HG03097 (cell line): ENCODE data around the gene PUSL1.

ENCODE experiments used
- ATAC-seq: cut with Tn5 transposase; IDR thresholded peaks from one replicate; pipeline ENCODE4 v1.9.1; 2021; ENCODE audit not compliant: unreplicated experiment, low FRiP score

Gene PUSL1

GRCh38 chr1:1348420-1349255 lies 40.2 kb downstream of the PUSL1 start:
- peak; percentile 16 for ATAC-seq

GRCh38 chr1:1349256-1350012 lies 41.0 kb downstream of the PUSL1 start, which contains the start of gene DVL1:
Gene DVL1, minus strand, starts transcription at chr1:1349418. Its CDS starts 353 bp downstream, at chr1:1349065.
- peak; percentile 51 for ATAC-seq

- no peak for ATAC-seq
Measured at GRCh38 chr1:1351511-1352427, 43.4 kb downstream of the PUSL1 start.

- no peak for ATAC-seq
Measured at GRCh38 chr1:1352786-1353388, 44.5 kb downstream of the PUSL1 start.

- ATAC-seq: no peak
Measured at GRCh38 chr1:1353389-1354151, 45.2 kb downstream of the PUSL1 start.

- no peak for ATAC-seq
Measured at GRCh38 chr1:1354271-1355247, 46.2 kb downstream of the PUSL1 start.

- ATAC-seq: no peak
Measured at GRCh38 chr1:1355416-1355815, 47.0 kb downstream of the PUSL1 start.

GRCh38 chr1:1356166-1356795 lies 47.9 kb downstream of the PUSL1 start:
- no peak for ATAC-seq

GRCh38 chr1:1356796-1357401 lies 48.5 kb downstream of the PUSL1 start:
- no peak for ATAC-seq

GRCh38 chr1:1357871-1358432 lies 49.6 kb downstream of the PUSL1 start:
- ATAC-seq: no peak

- no peak for ATAC-seq
Measured at GRCh38 chr1:1358433-1359271, 50.3 kb downstream of the PUSL1 start, which contains the start of gene MXRA8. Gene MXRA8, minus strand, starts transcription at chr1:1358555. Its CDS starts 51 bp downstream, at chr1:1358504.

GRCh38 chr1:1359308-1359663 lies 50.9 kb downstream of the PUSL1 start:
- ATAC-seq: no peak

GRCh38 chr1:1359664-1360468 lies 51.5 kb downstream of the PUSL1 start:
- ATAC-seq: no peak

- ATAC-seq: no peak
Measured at GRCh38 chr1:1360506-1361169, 52.2 kb downstream of the PUSL1 start.
